ENCODE data around the gene ZFYVE1. TPM values are rescaled to one million over a fixed set of nuclear protein-coding genes. Genes with fewer than 3 reads are reported as not detected.
"Not testable (repeated sequence)": the region's sequence is repeated elsewhere in the genome, so short reads cannot be mapped to it uniquely, and the experiment has no call there.

ZFYVE1 gene
- total and polyA plus RNA-seq, 2 donors (not counting 3 experiments of a cell fraction or from before 2014, with no cell fraction given), result 27.3 to 29.2 TPM

DNA sequence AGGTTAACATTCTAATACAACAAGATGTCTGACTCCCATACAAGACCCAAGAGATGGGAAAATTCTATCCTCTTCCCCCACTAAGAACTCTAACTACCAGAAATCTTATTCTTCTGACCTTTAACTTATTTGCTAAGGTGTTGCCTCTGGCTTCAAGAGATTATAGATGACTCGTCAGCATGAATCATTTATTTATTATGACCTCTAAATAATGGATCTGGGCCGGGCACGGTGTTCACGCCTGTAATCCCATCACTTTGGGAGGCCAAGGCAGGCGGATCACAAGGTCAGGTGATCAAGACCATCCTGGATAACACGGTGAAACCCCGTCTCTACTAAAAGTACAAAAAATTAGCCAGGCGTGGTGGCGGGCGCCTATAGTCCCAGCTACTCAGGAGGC, 10.9 kb downstream of the ZFYVE1 start:
- H2AFZ ChIP-seq (ENCODE audit: low read depth, low read length); H4K20me1 ChIP-seq (replicated peaks; ENCODE audit: control insufficient read depth, extremely low read depth, insufficient read depth, low read length); H3K27ac ChIP-seq (ENCODE audit: insufficient read depth, low read depth, low read length); POLR2A ChIA-PET; H3K27me3 ChIP-seq (ENCODE audit: control insufficient read depth in 2 of 2, insufficient read depth in 2 of 2, low read length in 2 of 2); BruUV-seq (replicated peaks); DNase-seq (ENCODE audit: low read depth, low spot score); H3K9me3 ChIP-seq (replicated peaks; ENCODE audit: control insufficient read depth, insufficient read depth, low read length); H3K4me1 ChIP-seq (ENCODE audit: control insufficient read depth, extremely low read depth, insufficient read depth, low read length); H3K4me3 ChIP-seq (replicated peaks in 1 of 3; ENCODE audit: insufficient read depth in 1 of 3, low read depth in 1 of 3, low read length in 3 of 3); H3K4me2 ChIP-seq (ENCODE audit: insufficient read depth, low read length); CTCF ChIA-PET; intact Hi-C loops (cut with micrococcal nuclease); dilution Hi-C loops (cut with MboI; ENCODE audit: extremely low pct_ligation_motif_present, low sequenced_read_pairs); FAIRE-seq; H3K9me1 ChIP-seq (replicated peaks; ENCODE audit: control insufficient read depth, extremely low read depth, insufficient read depth, low read length); H3K36me3 ChIP-seq (ENCODE audit: control insufficient read depth in 2 of 2, extremely low read depth in 1 of 2, insufficient read depth in 2 of 2, low read length in 2 of 2); H3K9ac ChIP-seq (replicated peaks; ENCODE audit: extremely low read depth, insufficient read depth, low read length): not testable (repeated sequence)
- peaks cover 13% of the 10 kb centered on the region for H3K79me2 ChIP-seq (ENCODE audit: control insufficient read depth, insufficient read depth, low read length)
- peak; percentile 32 for TF ChIP-seq FOS (IDR thresholded peaks at IDR 0.05; ENCODE audit: borderline replicate concordance, insufficient read depth, low read length)

GRCh38 chr14:73015552-73015951, 11.4 kb downstream of the ZFYVE1 start:
- BruUV-seq (replicated peaks), result not testable (repeated sequence)

More at GRCh38 chr14:73015552-73015951, 11.4 kb downstream of the ZFYVE1 start:
- H3K36me3 ChIP-seq (ENCODE audit: control insufficient read depth in 2 of 2, extremely low read depth in 1 of 2, insufficient read depth in 2 of 2, low read length in 2 of 2); H3K27ac ChIP-seq (ENCODE audit: insufficient read depth, low read depth, low read length); intact Hi-C loops (cut with micrococcal nuclease); H4K20me1 ChIP-seq (replicated peaks; ENCODE audit: control insufficient read depth, extremely low read depth, insufficient read depth, low read length); DNase-seq (ENCODE audit: low read depth, low spot score); FAIRE-seq; H2AFZ ChIP-seq (ENCODE audit: low read depth, low read length); POLR2A ChIA-PET; H3K27me3 ChIP-seq (ENCODE audit: control insufficient read depth in 2 of 2, insufficient read depth in 2 of 2, low read length in 2 of 2); H3K9me3 ChIP-seq (replicated peaks; ENCODE audit: control insufficient read depth, insufficient read depth, low read length); CTCF ChIA-PET; H3K4me2 ChIP-seq (ENCODE audit: insufficient read depth, low read length); H3K9me1 ChIP-seq (replicated peaks; ENCODE audit: control insufficient read depth, extremely low read depth, insufficient read depth, low read length); dilution Hi-C loops (cut with MboI; ENCODE audit: extremely low pct_ligation_motif_present, low sequenced_read_pairs); H3K9ac ChIP-seq (replicated peaks; ENCODE audit: extremely low read depth, insufficient read depth, low read length); H3K4me3 ChIP-seq (replicated peaks in 1 of 3; ENCODE audit: insufficient read depth in 1 of 3, low read depth in 1 of 3, low read length in 3 of 3); H3K4me1 ChIP-seq (ENCODE audit: control insufficient read depth, extremely low read depth, insufficient read depth, low read length): not testable (repeated sequence)
- peaks cover 12% of the 10 kb centered on the region for H3K79me2 ChIP-seq (ENCODE audit: control insufficient read depth, insufficient read depth, low read length)
